GM19467 (cell line): ENCODE results near the gene SNX3.

ENCODE experiments used
- ATAC-seq: cut with Tn5 transposase; IDR thresholded peaks from one replicate; pipeline ENCODE4 v1.9.1; 2021; ENCODE audit warnings: mild to moderate bottlenecking, moderate library complexity; ENCODE audit not compliant: unreplicated experiment

Gene SNX3

DNA sequence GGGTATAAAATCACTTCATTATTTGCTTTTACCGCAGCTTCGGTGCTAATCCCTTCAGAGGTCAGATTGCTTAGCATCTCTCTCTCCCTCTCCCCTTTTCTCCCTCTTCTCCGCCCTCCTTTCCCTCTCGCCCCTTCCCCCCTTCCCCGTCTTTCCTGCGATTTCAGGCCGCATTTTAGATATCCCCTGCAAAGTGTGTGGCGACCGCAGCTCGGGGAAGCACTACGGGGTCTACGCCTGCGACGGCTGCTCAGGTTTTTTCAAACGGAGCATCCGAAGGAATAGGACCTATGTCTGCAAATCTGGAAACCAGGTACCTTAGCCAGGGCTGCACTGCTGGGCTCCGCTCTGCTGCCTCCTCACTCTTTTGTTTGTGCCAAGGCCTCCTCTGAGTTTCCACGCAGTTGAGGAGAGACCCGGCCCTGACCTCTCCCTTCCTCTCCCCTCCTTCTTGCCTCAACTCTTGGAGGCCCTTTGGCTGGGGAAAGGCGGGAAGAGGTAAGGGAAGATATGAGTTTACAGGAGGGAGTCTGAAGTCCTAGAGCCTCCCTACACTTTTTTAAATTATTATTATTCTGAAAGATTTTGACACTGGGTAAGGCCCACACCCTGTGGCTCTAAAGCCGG is 89.4 kb downstream of the SNX3 start:
- no peak for ATAC-seq

- ATAC-seq, result no peak
These were observed 90.2 kb downstream of the SNX3 start for GRCh38 chr6:108170332-108171290.

- no peak for ATAC-seq
These were observed 91.1 kb downstream of the SNX3 start for GRCh38 chr6:108169464-108170331.

GRCh38 chr6:108168501-108169463 is 92.1 kb downstream of the SNX3 start:
- no peak for ATAC-seq

GRCh38 chr6:108168090-108168463 is 92.8 kb downstream of the SNX3 start:
- no peak for ATAC-seq

DNA sequence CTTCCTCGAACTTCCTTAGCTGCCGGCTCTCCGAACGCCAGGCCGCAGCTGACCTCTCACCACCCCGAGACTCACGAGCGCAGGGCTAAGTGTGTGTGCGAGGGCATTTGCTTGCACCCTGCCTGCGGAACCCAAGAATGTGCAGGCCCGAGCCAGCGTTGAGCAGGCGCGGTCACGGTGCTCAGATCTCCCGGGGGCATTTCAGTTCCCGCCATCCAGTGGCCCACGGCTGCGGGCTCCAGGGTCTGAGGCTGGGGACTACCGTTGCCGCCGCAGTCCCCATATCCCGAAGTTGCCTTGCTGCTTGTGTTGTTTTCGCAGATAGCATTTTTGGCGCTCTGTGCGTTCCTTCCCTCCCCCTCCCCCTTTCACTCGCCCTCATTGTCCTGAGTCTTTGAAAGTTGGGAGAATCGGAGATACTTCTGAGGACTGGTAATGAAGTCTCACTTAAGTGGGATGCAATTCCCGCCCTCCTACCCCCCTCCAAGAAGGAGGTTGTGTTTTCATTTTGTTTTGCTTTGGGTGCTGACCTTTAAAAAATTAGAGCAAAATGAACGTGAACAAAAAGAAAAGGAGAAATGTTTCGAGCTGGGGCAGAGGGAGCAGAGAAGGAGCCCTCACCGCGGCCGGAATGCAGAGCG is 93.3 kb downstream of the SNX3 start:
- ATAC-seq, result no peak

DNA sequence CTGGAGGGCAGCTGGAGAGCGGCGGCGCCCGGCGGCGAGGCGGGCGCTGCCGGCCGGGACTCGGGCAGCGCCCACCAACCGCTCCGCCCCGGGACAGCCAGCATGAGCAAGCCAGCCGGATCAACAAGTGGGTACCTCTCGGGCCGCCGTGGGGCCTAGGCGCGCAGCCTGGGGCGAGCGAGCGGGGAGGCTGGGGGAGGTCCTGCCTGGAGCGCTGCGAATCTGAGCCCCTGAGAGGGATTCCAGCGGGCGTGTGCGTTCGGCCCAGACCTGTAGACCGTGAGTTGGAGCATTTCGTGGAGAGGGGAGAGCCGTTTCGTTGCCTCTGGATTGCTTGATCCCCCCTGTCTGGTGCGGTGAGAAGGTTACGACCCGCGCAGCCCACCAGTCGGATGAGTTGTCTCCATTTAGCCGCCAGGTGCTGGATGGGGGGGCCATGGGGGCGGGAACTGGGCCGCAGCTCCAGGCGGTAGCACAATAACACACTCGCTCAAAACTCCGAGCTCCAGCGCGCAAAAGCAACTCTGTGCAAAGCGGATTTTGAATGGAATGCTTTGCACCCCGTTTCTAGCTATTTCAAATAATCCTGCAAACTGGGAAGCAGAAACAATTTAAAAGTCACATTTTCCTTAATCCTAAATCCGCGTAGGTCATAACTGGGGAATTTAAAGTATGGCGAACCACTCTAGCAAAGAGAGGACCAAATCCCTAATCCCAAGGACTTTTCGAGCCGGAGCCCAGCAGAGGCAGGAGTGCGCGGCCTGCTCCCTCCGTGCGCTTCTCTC is 94.0 kb downstream of the SNX3 start:
- no peak for ATAC-seq

DNA sequence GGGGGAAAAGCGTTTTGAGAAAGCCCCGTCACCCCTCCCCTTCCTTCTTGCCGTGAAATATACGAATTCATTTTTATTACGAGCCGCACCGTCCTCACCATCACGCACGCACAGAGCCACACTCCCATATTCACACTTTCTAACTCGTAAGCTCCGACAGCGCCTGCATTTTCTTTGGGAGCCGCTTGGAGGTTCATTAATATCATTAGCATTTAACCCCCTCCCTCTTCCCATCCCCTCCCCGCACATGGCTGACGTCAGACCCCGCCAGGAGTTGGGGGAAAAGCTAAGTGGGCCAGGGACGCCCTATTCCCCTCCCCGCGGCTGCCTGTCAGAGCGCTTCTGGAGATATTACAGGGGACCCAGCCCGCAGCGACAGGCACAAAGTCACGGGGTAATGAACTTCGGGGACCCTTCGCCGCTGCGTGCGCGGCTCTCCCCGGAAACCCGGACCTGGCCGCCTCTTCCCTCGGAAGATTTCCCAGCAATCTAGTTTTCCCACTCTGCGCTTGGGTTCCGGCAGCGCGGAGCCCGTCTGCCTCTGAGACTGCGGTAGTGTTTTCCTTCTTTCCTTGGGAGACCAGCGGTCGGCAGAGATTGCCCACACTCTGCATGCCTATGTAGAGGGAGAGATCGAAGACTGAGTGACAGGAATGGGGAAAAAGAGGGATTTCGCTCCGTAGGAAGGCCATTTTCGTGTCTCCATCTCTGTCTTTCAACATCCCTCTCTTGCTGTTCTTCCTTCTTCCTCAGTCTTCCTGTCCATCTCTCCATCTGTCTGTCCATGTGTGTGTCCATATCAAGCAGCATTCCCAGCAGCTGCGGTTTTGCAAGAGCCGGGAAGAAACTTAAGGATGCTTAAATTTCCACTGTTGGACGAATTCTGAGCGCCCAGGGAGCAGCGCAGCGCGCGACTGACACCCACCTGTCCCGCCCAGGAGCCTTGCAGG is 94.9 kb downstream of the SNX3 start, which contains the start of gene NR2E1:
Gene NR2E1 (plus strand): TSS at position 309 of the 950 bp plus-strand sequence. CDS start 744 bp downstream, outside the sequence.
- ATAC-seq, result no peak

- no peak for ATAC-seq
These were observed 95.8 kb downstream of the SNX3 start for GRCh38 chr6:108164815-108165706.

GRCh38 chr6:108164543-108164814 is 96.4 kb downstream of the SNX3 start:
- no peak for ATAC-seq

DNA sequence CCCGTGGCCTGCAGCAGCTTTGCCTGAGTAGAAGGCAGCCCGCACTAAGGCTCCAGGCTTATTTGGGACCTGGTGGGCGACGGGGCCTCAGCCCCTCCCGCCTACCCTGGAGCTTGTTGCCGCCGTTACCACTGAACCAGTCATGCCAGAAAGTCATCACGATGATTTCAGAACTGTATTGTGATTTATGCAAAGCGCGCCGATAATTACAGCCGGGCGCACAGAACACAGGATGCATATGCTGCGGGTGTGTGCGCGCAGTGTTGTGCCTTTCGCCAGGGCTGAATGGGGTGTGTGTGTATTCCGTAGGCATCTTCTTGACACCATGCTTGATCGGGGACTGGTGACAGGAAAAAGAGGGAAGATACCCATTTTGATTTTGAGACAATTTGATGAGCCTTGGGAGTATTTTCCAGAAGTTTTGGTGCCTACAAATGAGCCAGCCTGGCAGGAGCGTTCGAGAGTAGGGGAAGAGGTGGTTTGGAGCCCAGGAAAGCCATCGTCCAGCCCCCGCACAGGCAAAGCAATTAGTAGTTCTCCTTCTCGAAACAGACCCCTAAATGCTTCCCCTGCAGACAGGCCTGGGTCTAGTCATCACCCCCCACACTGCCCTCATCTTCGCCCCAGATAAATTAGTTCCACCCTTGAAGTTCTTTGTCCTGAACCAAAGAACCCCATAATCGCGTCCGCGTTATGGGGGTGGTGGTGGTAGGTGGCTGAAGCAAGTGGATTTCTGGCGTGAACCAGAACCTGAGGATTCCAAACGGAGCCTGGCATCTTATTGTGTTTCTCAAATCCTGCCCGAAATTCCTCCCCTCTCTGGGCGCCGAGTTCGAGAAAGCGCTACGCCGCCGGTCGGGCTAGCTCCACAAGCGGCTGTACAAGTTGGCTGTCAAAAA is 96.9 kb downstream of the SNX3 start:
- no peak for ATAC-seq

GRCh38 chr6:108163267-108163643 is 97.6 kb downstream of the SNX3 start:
- ATAC-seq, result no peak

DNA sequence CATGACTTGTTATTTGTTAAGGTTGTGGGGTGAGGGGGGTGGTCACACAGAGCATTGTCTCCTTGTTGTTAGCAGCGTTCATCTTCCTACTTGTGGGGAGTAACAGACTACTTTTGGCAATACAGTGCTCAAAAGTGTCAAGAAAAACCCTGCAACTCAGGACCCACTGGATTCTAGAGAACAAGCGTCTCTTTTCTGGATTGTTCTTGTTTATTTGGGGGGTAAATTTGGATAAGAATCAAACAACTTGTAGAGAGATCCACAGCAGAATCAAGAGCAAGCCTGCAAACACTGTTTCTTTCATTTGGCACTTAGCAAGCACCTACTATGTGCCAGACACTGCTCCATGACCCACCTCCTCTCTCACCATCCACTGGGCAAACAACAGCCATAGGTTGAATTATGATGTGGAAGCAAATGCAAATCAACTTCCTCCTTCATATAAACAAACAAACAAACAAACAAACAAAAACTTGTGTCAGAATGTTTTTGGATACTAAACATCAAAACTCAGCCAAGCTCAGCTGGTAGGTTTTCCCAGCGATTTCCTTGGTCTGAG is 99.0 kb downstream of the SNX3 start:
- ATAC-seq, result no peak
